Fibroblast of lung (primary cell): Measurements from ENCODE around the gene SDK1. TPM values are rescaled to one million over a fixed set of nuclear protein-coding genes. Genes with fewer than 3 reads are reported as not detected.

Source experiments
- DNase-seq, 2 donors: peaks; one replicate each; pipeline versions ENCODE4 v3.0.0 to v3.0.0-alpha.2; 2010; ENCODE audit warnings: low read depth in 2 of 2
- H2AFZ ChIP-seq: 2 replicates; pipeline ENCODE4 v1.5.1; 2012; ENCODE audit warnings: low read length, control low read depth, inconsistent platforms
- H3K27ac ChIP-seq: 2 replicates; pipeline ENCODE4 v1.5.1; 2011; ENCODE audit warnings: low read length, control low read depth; ENCODE audit not compliant: insufficient read depth
- H3K27me3 ChIP-seq: 2 replicates; pipeline ENCODE4 v1.5.1; 2011; ENCODE audit warnings: mild to moderate bottlenecking, low read length; ENCODE audit not compliant: control insufficient read depth, insufficient read depth
- H3K36me3 ChIP-seq: 2 replicates; pipeline ENCODE4 v1.5.1; 2011; ENCODE audit warnings: low read length; ENCODE audit not compliant: control insufficient read depth, insufficient read depth
- H3K4me1 ChIP-seq: 2 replicates; pipeline ENCODE4 v1.5.1; 2011; ENCODE audit warnings: low read length; ENCODE audit not compliant: control insufficient read depth, insufficient read depth; ENCODE audit errors: extremely low read depth
- H3K4me2 ChIP-seq: 2 replicates; pipeline ENCODE4 v1.5.1; 2011; ENCODE audit warnings: low read length, control low read depth; ENCODE audit not compliant: insufficient read depth; ENCODE audit errors: extremely low read depth
- H3K4me3 ChIP-seq, 4 experiments: fragments of 200-600 bp in 1 of 4; sonication (generic) in 1 of 4; replicated peaks in 1 of 4; 2 replicates each; pipeline ENCODE4 v1.5.1; 2011 to 2016; ENCODE audit warnings: low read length in 4 of 4, low read depth in 3 of 4, mild to moderate bottlenecking in 3 of 4, control low read depth in 2 of 4, inconsistent platforms in 1 of 4, mixed read lengths in 1 of 4; ENCODE audit not compliant: insufficient read depth in 1 of 4; ENCODE audit errors: control extremely low read depth in 1 of 4
- H3K79me2 ChIP-seq: 2 replicates; pipeline ENCODE4 v1.5.1; 2012; ENCODE audit warnings: mild to moderate bottlenecking, low read length, inconsistent platforms; ENCODE audit not compliant: control insufficient read depth, insufficient read depth
- H3K9ac ChIP-seq: 2 replicates; pipeline ENCODE4 v1.5.1; 2011; ENCODE audit warnings: mild to moderate bottlenecking, low read length, control low read depth; ENCODE audit not compliant: insufficient read depth
- H3K9me3 ChIP-seq: 2 replicates; pipeline ENCODE4 v1.5.1; 2012; ENCODE audit warnings: low read depth, low read length; ENCODE audit not compliant: control insufficient read depth, insufficient read depth
- H4K20me1 ChIP-seq: 2 replicates; pipeline ENCODE4 v1.5.1; 2011; ENCODE audit warnings: low read length; ENCODE audit not compliant: control insufficient read depth, insufficient read depth; ENCODE audit errors: extremely low read depth
- CTCF ChIP-seq, 2 donors: IDR thresholded peaks in 1 of 2; conservative IDR thresholded peaks in 1 of 2; 1 replicate in 1 of 2; 2 replicates in 1 of 2; pipeline ENCODE4 v1.5.1; 2011 to 2012; ENCODE audit warnings: low read length in 2 of 2, control low read depth in 1 of 2, inconsistent platforms in 1 of 2, low read depth in 1 of 2, mild to moderate bottlenecking in 1 of 2
- EZH2 ChIP-seq: IDR thresholded peaks from 2 replicates; pipeline ENCODE4 v1.5.1; 2012; ENCODE audit warnings: low read length, control low read depth, mild to moderate bottlenecking; ENCODE audit errors: missing control alignments
- polyA plus RNA-seq, 2 donors: library from polyadenylated mRNA; depleted of rRNA in 1 of 2; stranded (reverse) in 1 of 2; unstranded in 1 of 2; fragments of >200 nt; gene quantifications; 2 replicates each; pipeline ENCODE4 v1.2.1, GENCODE V29; 2011 to 2012; ENCODE audit warnings: missing spikeins in 1 of 2
- total RNA-seq: library from RNA; depleted of rRNA; stranded (reverse); fragments of >200 nt; gene quantifications from 2 replicates; pipeline ENCODE4 v1.2.1, GENCODE V29; 2014

Gene SDK1
- total and polyA plus RNA-seq, 2 donors (not counting 1 experiment from before 2014, with no cell fraction given), result 1.0 to 8.6 TPM

GRCh38 chr7:3964980-3965606, 664.0 kb downstream of the SDK1 start:
- Histone ChIP-seq H3K79me2 (no peaks in the 10 kb centered on the region), H3K4me1 (no peaks in the 10 kb centered on the region), H3K9me3 (no peaks in the 10 kb centered on the region), H2AFZ (no peak overlapping the region), H3K27ac (no peak overlapping the region), H3K4me3 (no peak overlapping the region), H3K36me3 (no peaks in the 10 kb centered on the region), H3K9ac (no peak overlapping the region), H3K4me2 (no peak overlapping the region), H4K20me1 (no peaks in the 10 kb centered on the region), H3K27me3 (no peaks in the 10 kb centered on the region)
- no peak for TF ChIP-seq CTCF (conservative IDR thresholded peaks at IDR 0.05 in 1 of 2, IDR thresholded peaks at IDR 0.05 in 1 of 2; ENCODE audit: low read depth in 1 of 2, low read length in 2 of 2)
- TF ChIP-seq EZH2, result no peak
- no peak for DNase-seq

- H4K20me1 ChIP-seq, result no peaks in the 10 kb centered on the region
- no peak overlapping the region for H3K4me2 ChIP-seq
- no peaks in the 10 kb centered on the region for H3K36me3 ChIP-seq
- H3K4me3 ChIP-seq, result no peak overlapping the region
- no peak overlapping the region for H2AFZ ChIP-seq
- no peaks in the 10 kb centered on the region for H3K27me3 ChIP-seq
- TF ChIP-seq CTCF (conservative IDR thresholded peaks at IDR 0.05 in 1 of 2, IDR thresholded peaks at IDR 0.05 in 1 of 2; ENCODE audit: low read depth in 1 of 2, low read length in 2 of 2) (no peak), EZH2 (no peak)
- H3K27ac ChIP-seq, result no peak overlapping the region
- no peak for DNase-seq
- no peaks in the 10 kb centered on the region for H3K4me1 ChIP-seq
- no peak overlapping the region for H3K9ac ChIP-seq
- H3K9me3 ChIP-seq, result no peaks in the 10 kb centered on the region
- no peaks in the 10 kb centered on the region for H3K79me2 ChIP-seq
Observed at GRCh38 chr7:3965794-3966395, 664.8 kb downstream of the SDK1 start.

GRCh38 chr7:3968234-3968633, 667.2 kb downstream of the SDK1 start:
- H3K4me2 ChIP-seq, result no peak overlapping the region
- H3K79me2 ChIP-seq, result no peaks in the 10 kb centered on the region
- H2AFZ ChIP-seq, result no peak overlapping the region
- TF ChIP-seq CTCF (conservative IDR thresholded peaks at IDR 0.05 in 1 of 2, IDR thresholded peaks at IDR 0.05 in 1 of 2; ENCODE audit: low read depth in 1 of 2, low read length in 2 of 2), result no peak
- no peak for TF ChIP-seq EZH2
- no peaks in the 10 kb centered on the region for H4K20me1 ChIP-seq
- H3K27me3 ChIP-seq, result no peaks in the 10 kb centered on the region
- no peaks in the 10 kb centered on the region for H3K4me1 ChIP-seq
- no peak overlapping the region for H3K27ac ChIP-seq
- H3K9ac ChIP-seq, result no peak overlapping the region
- H3K9me3 ChIP-seq, result no peaks in the 10 kb centered on the region
- DNase-seq, result no peak
- H3K36me3 ChIP-seq, result no peaks in the 10 kb centered on the region
- no peak overlapping the region for H3K4me3 ChIP-seq
